Right atrium auricular region (tissue), 2 donors: ENCODE results near the gene CHKA. TPM values are rescaled to one million over a fixed set of nuclear protein-coding genes. Genes with fewer than 3 reads are reported as not detected.
A peak's percentile ranks its signal among the peaks of the same experiment; 100 is the strongest.

Experiments
- DNase-seq: peaks from one replicate; pipeline ENCODE4 v3.0.0-alpha.2; 2019; ENCODE audit warnings: low spot score
- H3K27ac ChIP-seq, 2 donors: fragments of 200-600 bp; sonication (generic); 1 replicate in 1 of 2; 2 replicates in 1 of 2; pipeline ENCODE4 v1.5.1; 2016 to 2019
- H3K27me3 ChIP-seq, 2 donors: fragments of 200-600 bp; sonication (generic); one replicate each; pipeline versions ENCODE4 v1.5.1 to v1.6.0; 2017 to 2019
- H3K36me3 ChIP-seq: fragments of 200-600 bp; sonication (generic); one replicate; pipeline ENCODE4 v1.5.1; 2016
- H3K4me1 ChIP-seq, 2 donors: fragments of 200-600 bp; sonication (generic); one replicate each; pipeline versions ENCODE4 v1.5.1 to v1.6.0; 2017 to 2019
- H3K4me3 ChIP-seq, 2 donors: fragments of 200-600 bp; sonication (generic); 1 replicate in 1 of 2; 2 replicates in 1 of 2; pipeline ENCODE4 v1.5.1; 2017 to 2019; ENCODE audit warnings: mild to moderate bottlenecking in 1 of 2, moderate library complexity in 1 of 2
- H3K9me3 ChIP-seq, 2 donors: fragments of 200-600 bp; sonication (generic); one replicate each; pipeline ENCODE4 v1.5.1; 2019
- total RNA-seq, 2 donors: library from RNA; depleted of rRNA; stranded (reverse); fragments of >200 nt; gene quantifications; one replicate each; pipeline ENCODE4 v1.1.0, GENCODE V29; 2016
- TF ChIP-seq, protein P1 (sequence below), 2 donors: fragments of 200-600 bp; sonication (generic); IDR thresholded peaks; one replicate each; pipeline ENCODE4 v1.5.1; 2019; ENCODE audit warnings: antibody characterized with exemption in 2 of 2

The CHKA gene
- total RNA-seq, 2 donors from 2014 or later = 6.1 to 10.3 TPM

GRCh38 chr11:68117853-68118470, 3.2 kb downstream of the CHKA start:
- Histone ChIP-seq H3K4me1 (peaks cover 0 to 52% of the 10 kb centered on the region in 2 donors), H3K4me3 (no peak overlapping the region), H3K36me3 (no peaks in the 10 kb centered on the region), H3K27me3 (no peaks in the 10 kb centered on the region), H3K9me3 (no peaks in the 10 kb centered on the region), H3K27ac (peak overlapping the region; percentile 59 to 64)
- TF ChIP-seq, protein P1, sequence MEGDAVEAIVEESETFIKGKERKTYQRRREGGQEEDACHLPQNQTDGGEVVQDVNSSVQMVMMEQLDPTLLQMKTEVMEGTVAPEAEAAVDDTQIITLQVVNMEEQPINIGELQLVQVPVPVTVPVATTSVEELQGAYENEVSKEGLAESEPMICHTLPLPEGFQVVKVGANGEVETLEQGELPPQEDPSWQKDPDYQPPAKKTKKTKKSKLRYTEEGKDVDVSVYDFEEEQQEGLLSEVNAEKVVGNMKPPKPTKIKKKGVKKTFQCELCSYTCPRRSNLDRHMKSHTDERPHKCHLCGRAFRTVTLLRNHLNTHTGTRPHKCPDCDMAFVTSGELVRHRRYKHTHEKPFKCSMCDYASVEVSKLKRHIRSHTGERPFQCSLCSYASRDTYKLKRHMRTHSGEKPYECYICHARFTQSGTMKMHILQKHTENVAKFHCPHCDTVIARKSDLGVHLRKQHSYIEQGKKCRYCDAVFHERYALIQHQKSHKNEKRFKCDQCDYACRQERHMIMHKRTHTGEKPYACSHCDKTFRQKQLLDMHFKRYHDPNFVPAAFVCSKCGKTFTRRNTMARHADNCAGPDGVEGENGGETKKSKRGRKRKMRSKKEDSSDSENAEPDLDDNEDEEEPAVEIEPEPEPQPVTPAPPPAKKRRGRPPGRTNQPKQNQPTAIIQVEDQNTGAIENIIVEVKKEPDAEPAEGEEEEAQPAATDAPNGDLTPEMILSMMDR (IDR thresholded peaks at IDR 0.05) = no peak
- DNase-seq = no peak

- Histone ChIP-seq H3K4me3 (no peak overlapping the region), H3K4me1 (peaks cover 0 to 45% of the 10 kb centered on the region in 2 donors), H3K27ac (peak overlapping the region in 1 of 2 donors; percentile 40), H3K36me3 (no peaks in the 10 kb centered on the region), H3K27me3 (no peaks in the 10 kb centered on the region), H3K9me3 (no peaks in the 10 kb centered on the region)
- DNase-seq = no peak
- TF ChIP-seq, protein P1 (IDR thresholded peaks at IDR 0.05) = no peak
Observed at GRCh38 chr11:68116974-68117373, 4.2 kb downstream of the CHKA start.

DNA sequence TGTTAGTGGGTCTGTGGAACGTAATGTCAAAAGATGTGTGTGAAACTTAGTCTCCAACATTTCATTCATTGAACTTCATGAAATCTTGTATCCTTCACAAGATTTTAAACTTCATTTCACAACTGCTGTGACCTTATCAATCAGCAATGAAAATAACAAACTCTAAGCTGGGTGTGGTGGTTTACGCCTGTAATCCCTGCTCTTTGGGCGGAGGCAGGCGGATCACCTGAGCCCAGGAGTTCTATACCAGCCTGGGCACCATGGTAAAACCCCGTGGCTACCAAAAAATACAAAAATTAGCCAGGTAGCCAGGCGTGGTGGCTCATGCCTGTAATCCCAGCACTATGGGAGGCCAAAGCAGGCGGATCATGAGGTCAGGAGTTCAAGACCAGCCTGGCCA, 5.1 kb downstream of the CHKA start:
- no peak for DNase-seq
- H3K27ac ChIP-seq = no peak overlapping the region
- no peak overlapping the region for H3K4me3 ChIP-seq
- H3K27me3 ChIP-seq = no peaks in the 10 kb centered on the region
- H3K9me3 ChIP-seq = no peaks in the 10 kb centered on the region
- peaks cover 0 to 41% of the 10 kb centered on the region in 2 donors for H3K4me1 ChIP-seq
- no peaks in the 10 kb centered on the region for H3K36me3 ChIP-seq
- TF ChIP-seq, protein P1 (IDR thresholded peaks at IDR 0.05) = no peak

DNA sequence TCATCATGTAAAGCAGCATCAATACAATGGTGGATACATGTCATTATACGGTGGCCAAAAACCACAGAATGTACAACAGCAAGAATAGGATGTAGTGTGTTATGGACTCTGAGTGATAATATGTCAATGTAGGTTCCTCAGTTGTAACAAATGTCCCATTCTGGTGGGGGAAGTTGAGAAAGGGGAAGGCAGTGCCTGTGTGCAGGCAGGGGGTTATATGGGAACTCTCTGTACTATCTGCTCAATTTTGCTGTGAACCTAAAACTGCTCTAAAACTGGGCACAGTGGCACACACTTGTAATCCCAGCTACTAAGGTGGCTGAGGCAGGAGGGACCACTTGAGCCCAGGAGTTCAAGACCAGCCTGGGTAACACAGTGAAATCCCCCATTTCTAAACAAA, 5.9 kb downstream of the CHKA start:
- H3K9me3 ChIP-seq = no peaks in the 10 kb centered on the region
- no peak overlapping the region for H3K4me3 ChIP-seq
- TF ChIP-seq, protein P1 (IDR thresholded peaks at IDR 0.05) = no peak
- no peaks in the 10 kb centered on the region for H3K36me3 ChIP-seq
- DNase-seq = no peak
- no peaks in the 10 kb centered on the region for H3K27me3 ChIP-seq
- peaks cover 0 to 40% of the 10 kb centered on the region in 2 donors for H3K4me1 ChIP-seq
- H3K27ac ChIP-seq = no peak overlapping the region

- H3K27ac ChIP-seq = peak overlapping the region in 1 of 2 donors; percentile 30
Observed at GRCh38 chr11:68113986-68114385, 7.2 kb downstream of the CHKA start.

More at GRCh38 chr11:68113986-68114385, 7.2 kb downstream of the CHKA start:
- TF ChIP-seq, protein P1 (IDR thresholded peaks at IDR 0.05) = no peak
- no peaks in the 10 kb centered on the region for H3K36me3 ChIP-seq
- no peaks in the 10 kb centered on the region for H3K27me3 ChIP-seq
- H3K9me3 ChIP-seq = no peaks in the 10 kb centered on the region
- DNase-seq = no peak
- peaks cover 0 to 27% of the 10 kb centered on the region in 2 donors for H3K4me1 ChIP-seq
- no peak overlapping the region for H3K4me3 ChIP-seq
